ENCODE measurements around the gene RRAS. TPM values are rescaled to one million over a fixed set of nuclear protein-coding genes. Genes with fewer than 3 reads are reported as not detected.

RRAS gene
- total and polyA plus RNA-seq, 2 of the 4 experiments (the other 2 are of a cell fraction), result 50.2 to 241 TPM

GRCh38 chr19:49655570-49656455 lies 15.9 kb upstream of the RRAS start:
- Histone ChIP-seq H3K4me1 (ENCODE audit: control insufficient read depth, insufficient read depth, low read length) (no peaks in the 10 kb centered on the region), H2AFZ (replicated peaks; ENCODE audit: low read length, poor library complexity) (no peak overlapping the region), H3K14ac (replicated peaks; ENCODE audit: low read depth, low read length) (no peak overlapping the region), H2AK9ac (replicated peaks; ENCODE audit: low read depth, low read length, poor library complexity) (peak overlapping the region; percentile 42), H3K36me3 (ENCODE audit: control insufficient read depth, insufficient read depth, low read length) (peaks cover 84% of the 10 kb centered on the region), H2BK20ac (ENCODE audit: low read depth, low read length) (no peak overlapping the region), H2BK120ac (ENCODE audit: low read depth, low read length) (no peak overlapping the region), H2AK5ac (ENCODE audit: low read depth, low read length) (no peak overlapping the region), H4K91ac (ENCODE audit: insufficient read depth, low read depth, low read length) (no peak overlapping the region), H3K4me3 (ENCODE audit: insufficient read depth, low read depth, low read length) (no peak overlapping the region), H3K27ac (ENCODE audit: insufficient read depth, low read length) (no peak overlapping the region), H4K8ac (ENCODE audit: low read depth in 2 of 2, low read length in 2 of 2) (no peak overlapping the region), H4K20me1 (ENCODE audit: insufficient read depth, low read length) (peaks cover 28% of the 10 kb centered on the region), H2BK15ac (ENCODE audit: low read depth, low read length) (no peak overlapping the region), H4K5ac (ENCODE audit: low read depth, low read length) (no peak overlapping the region), H3K4me2 (ENCODE audit: low read depth, low read length) (no peak overlapping the region), H3K9me1 (ENCODE audit: insufficient read depth, low read length) (no peaks in the 10 kb centered on the region), H3K23ac (ENCODE audit: low read depth, low read length) (no peak overlapping the region), H2BK5ac (ENCODE audit: low read depth, low read length, poor library complexity, severe bottlenecking) (no peak overlapping the region), H3K9ac (ENCODE audit: low read depth, low read length) (no peak overlapping the region), H3K27me3 (ENCODE audit: control insufficient read depth, insufficient read depth, low read length) (no peaks in the 10 kb centered on the region), H3K4ac (ENCODE audit: low read depth, low read length) (no peak overlapping the region), H3K9me3 (ENCODE audit: control insufficient read depth, insufficient read depth, low read length) (no peaks in the 10 kb centered on the region), H3K79me1 (ENCODE audit: low read depth in 1 of 2, low read length in 2 of 2) (peaks cover 12 to 48% of the 10 kb centered on the region in 2 experiments; a peak in 2 of 4 replicates), H3K56ac (ENCODE audit: extremely low read depth, insufficient read depth, low read length) (no peak overlapping the region), H3K18ac (ENCODE audit: low read depth, low read length) (no peak overlapping the region)
- in situ Hi-C loops (cut with MboI; ENCODE audit: low sequenced_read_pairs) (no loop called here), intact Hi-C loops (cut with micrococcal nuclease) (no loop called here), dilution Hi-C loops (cut with HindIII; ENCODE audit: low sequenced_read_pairs, unreplicated experiment) (no loop called here)
- ChIA-PET POLR2A (ENCODE audit: unreplicated experiment) (interaction anchor here (1.0 kb wide), 1 partner anchor 16 kb away, joined by 3 read pairs; no protein-coding TSS in a partner anchor), CTCF (interaction anchor here (0.6 to 1.1 kb wide), 2 partner anchors 13 to 1565 kb away, joined by 3 read pairs; partner anchors contain the start of gene SCAF1)
- 93% methylated on average over 9 of the region's 23 CpGs; no CpG with 5 or more reads in 1 of the 2 experiments for WGBS, 2 experiments (ENCODE audit: extremely low coverage in 2 of 2, insufficient read length in 1 of 2)
- BruUV-seq (replicated peaks), result no TSS peak
- DNase-seq (no peak), ATAC-seq (ENCODE audit: low read depth) (no peak)
- TF ChIP-seq CEBPB (IDR thresholded peaks at IDR 0.05; ENCODE audit: low read depth, low read length) (no peak), POLR2A (IDR thresholded peaks at IDR 0.05; ENCODE audit: low read depth, low read length) (no peak), CTCF (conservative IDR thresholded peaks at IDR 0.05; ENCODE audit: low read depth, low read length) (no peak), CHD1 (IDR thresholded peaks at IDR 0.05; ENCODE audit: low read depth, low read length) (no peak), MAZ (IDR thresholded peaks at IDR 0.05; ENCODE audit: borderline replicate concordance, low read depth, low read length) (no peak), RCOR1 (IDR thresholded peaks at IDR 0.05; ENCODE audit: insufficient replicate concordance, low read length) (no peak), SMC3 (IDR thresholded peaks at IDR 0.05; ENCODE audit: low read depth, low read length) (no peak), USF2 (IDR thresholded peaks at IDR 0.05; ENCODE audit: low read depth, low read length) (no peak), NFE2L2 (IDR thresholded peaks at IDR 0.05; ENCODE audit: low read depth, low read length) (no peak), FOS (IDR thresholded peaks at IDR 0.05; ENCODE audit: low read depth, low read length) (no peak), ELK1 (IDR thresholded peaks at IDR 0.05; ENCODE audit: borderline replicate concordance, low read depth, low read length) (no peak), RFX5 (IDR thresholded peaks at IDR 0.05; ENCODE audit: low read depth, low read length) (no peak), RAD21 (IDR thresholded peaks at IDR 0.05; ENCODE audit: low read length) (no peak), MAFK (IDR thresholded peaks at IDR 0.05; ENCODE audit: low read depth, low read length) (no peak)

Measured in IMR-90 (cell line).